ENCODE data around the gene PEX14.

PEX14 gene

DNA sequence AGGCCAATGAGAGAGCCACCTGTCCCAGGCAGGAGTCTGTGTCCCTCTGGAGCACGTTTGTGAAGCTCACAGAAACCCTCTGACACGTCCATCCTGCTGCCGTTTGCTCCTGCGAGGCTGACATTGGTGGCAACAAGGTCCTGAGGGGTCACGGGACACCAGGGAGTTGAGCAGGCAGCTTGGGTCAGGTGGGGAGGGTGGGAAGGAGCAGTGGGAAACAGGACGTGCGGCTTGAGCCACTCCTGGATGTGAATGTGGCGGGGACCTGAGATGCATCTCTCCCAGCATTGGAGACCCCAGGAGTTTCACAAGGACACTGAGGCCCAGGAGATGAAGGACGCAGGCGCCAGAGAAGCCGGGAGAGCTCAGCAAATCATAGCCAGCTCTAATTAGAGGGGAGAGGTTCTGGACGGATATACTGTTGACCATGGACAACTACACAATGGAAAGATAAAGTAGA, 149.0 kb downstream of the PEX14 start:
- DNase-seq = no peak

DNA sequence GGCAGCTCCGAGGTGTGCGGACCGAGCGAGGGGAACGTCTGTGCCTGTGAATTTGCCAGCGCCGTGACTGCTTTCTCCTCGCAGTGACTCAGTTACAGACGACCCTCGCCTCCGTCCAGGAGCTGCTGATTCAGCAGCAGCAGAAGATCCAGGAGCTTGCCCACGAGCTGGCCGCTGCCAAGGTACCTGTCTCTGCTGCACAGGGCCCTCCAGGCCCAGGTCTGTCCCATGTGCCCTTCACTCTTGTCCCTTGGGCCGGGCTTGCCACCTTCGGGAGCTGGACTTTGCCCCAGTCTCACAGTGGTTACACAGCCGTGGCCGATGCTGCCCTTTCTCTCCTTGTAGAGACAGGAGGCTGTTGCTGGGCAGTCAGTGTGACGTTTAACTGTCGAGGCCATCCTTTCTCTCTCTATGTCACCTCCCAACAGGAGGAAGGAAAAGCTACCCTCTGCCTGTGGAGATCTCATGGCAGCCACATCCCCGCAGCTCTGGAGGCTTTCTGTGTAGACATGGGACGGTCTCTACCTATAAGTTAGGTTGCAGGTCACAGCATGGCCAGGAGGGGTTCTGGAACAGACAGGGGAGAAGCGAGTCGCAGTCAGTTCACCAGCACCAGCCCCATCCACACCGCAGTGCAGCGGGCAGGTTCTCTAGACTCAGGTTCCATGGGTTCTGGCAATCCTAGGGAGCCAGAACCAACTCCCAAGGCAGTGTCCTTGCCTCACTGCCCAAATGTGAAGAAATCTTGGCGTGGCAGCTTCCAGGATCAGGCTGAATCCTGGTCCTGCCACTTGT, 149.7 kb downstream of the PEX14 start:
- DNase-seq = no peak

DNA sequence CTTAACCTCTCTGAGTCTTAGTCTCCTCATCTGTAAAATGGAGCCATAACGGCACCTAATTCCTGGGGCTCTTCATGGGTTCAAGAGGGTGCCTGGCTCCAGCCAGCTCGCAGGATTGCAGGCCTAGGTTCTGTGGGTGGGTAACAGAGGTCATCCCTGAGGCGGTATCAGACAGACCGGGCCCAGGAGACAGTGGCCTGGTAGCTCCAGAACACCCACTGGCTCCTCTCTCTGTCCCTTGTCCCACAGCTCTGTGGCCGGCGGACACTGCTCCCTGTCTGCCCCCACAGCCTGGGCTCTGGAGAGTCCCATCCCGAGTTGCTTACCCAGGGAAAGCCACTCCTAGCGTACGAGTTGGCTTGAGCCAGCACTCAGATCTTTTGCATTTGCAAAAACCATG, 150.3 kb downstream of the PEX14 start:
- no peak for DNase-seq

GRCh38 chr1:10625554-10625953, 150.8 kb downstream of the PEX14 start:
- DNase-seq = no peak

- DNase-seq = no peak
These were observed 151.5 kb downstream of the PEX14 start for GRCh38 chr1:10626131-10626731.

GRCh38 chr1:10626791-10627410, 152.2 kb downstream of the PEX14 start:
- DNase-seq = no peak

- DNase-seq = no peak
These were observed 153.9 kb downstream of the PEX14 start for GRCh38 chr1:10628685-10629084.

GRCh38 chr1:10629091-10629815, 154.5 kb downstream of the PEX14 start:
- no peak for DNase-seq

GRCh38 chr1:10629816-10630571, 155.2 kb downstream of the PEX14 start:
- DNase-seq = no peak

GRCh38 chr1:10630661-10631120, 155.9 kb downstream of the PEX14 start:
- no peak for DNase-seq

DNA sequence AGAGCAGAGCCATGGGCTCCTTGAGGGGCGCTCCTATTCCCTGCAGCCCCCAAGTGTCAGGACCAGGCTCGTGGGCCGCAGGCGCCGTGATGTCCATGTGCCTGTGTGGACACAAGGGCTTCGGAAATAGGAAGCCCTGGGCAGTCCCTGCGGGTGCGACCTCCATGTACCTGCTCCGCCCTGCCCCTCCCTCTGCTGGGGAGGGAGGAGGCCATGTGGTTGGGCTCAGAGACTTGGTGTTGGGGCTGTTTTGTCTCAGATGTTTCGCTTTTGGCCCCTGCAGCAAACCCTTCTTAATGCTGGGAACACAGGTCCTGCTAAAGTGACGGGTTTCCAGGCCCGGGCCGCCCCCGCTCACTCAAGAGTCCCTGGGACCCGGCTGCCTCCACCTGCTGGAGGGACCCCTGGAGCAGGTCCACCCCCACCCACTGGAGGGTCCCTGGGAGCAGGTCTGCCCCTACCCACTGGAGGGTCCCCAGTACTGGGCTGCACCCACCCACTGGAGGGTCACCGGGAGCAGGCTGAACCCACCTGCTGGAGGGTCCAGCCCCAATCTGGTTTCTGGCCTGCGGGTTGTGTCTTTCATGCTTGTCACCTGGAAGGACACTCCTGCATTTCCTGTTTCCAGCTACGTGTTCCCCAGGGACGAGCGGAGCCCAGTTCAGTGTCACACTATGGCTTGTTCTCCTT, 156.5 kb downstream of the PEX14 start:
- DNase-seq = no peak

- DNase-seq = no peak
These were observed 157.3 kb downstream of the PEX14 start for GRCh38 chr1:10631811-10632593.

DNA sequence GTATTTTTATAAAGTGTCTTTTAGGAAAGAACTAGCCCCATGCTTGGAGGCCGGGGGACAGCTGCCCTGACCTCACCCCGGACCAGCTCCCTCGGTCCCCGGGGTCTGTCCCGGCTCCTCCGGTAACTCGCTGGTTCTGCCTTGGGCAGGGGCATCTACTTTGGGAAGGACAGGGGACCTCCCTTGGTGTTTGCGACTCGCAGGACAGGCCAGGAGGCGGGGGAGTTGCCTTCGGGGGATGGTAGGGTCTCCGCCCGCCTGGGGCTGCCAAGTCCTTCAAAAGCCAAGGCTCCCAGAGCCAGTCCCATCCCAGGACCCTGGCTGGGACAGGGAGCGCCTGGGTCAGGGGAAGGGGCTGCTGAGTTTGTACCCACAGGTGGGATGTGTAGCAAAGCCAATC, 157.9 kb downstream of the PEX14 start:
- no peak for DNase-seq

- no peak for DNase-seq
These were observed 158.7 kb downstream of the PEX14 start for GRCh38 chr1:10633416-10633815.

- DNase-seq = no peak
These were observed 159.3 kb downstream of the PEX14 start for GRCh38 chr1:10634075-10634427.

DNA sequence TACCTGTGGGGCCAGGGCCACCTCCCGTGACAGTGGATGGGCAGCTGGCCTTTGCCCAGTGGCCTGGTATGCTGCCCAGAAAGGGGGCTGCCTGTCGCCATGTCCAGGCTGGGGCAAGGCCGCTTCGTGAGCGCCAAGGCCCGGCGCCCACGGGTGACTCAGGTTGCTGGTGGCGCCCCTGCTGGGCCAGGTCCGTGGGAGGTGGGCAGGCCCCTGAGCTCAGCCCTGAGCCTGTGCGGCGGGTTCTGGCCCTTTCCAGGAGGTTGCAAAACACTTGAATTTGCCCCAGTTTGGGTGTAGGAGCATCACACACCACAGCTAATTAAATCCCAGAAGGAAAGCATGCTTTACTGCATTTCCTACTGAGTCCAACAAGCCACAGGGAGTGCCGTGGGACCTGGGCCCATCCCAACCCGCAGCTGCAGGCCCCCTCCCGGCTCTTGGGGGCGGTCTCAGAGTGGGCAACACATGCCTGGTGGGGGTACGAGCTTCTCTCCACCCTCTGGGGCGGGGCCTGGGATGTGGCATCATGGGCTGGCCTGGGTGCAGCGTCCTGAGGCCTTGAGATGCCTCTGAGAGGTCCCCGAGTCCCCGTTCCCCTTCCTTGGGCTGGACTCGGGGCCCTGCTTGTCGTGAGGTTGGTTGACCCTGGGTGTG, 159.8 kb downstream of the PEX14 start:
- DNase-seq = no peak

- DNase-seq = no peak
These were observed 160.5 kb downstream of the PEX14 start for GRCh38 chr1:10635085-10635896.

- no peak for DNase-seq
These were observed 161.2 kb downstream of the PEX14 start for GRCh38 chr1:10635992-10636391.

- DNase-seq = no peak
These were observed 162.7 kb downstream of the PEX14 start for GRCh38 chr1:10637400-10637799.

All from NCI-H1436 treated with DMSO at 0.1 percent for 48 hours (cell line).